GM18519 (cell line): ENCODE results near the gene SORCS2.
"Not testable (repeated sequence)": the region's sequence is repeated elsewhere in the genome, so short reads cannot be mapped to it uniquely, and the experiment has no call there.

ENCODE experiments used
- ATAC-seq: cut with Tn5 transposase; IDR thresholded peaks from one replicate; pipeline ENCODE4 v1.9.1; 2021; ENCODE audit warnings: mild to moderate bottlenecking, moderate library complexity; ENCODE audit not compliant: unreplicated experiment, low FRiP score

Gene SORCS2

GRCh38 chr4:7549866-7550265, 357.5 kb downstream of the SORCS2 start:
- ATAC-seq = no peak

DNA sequence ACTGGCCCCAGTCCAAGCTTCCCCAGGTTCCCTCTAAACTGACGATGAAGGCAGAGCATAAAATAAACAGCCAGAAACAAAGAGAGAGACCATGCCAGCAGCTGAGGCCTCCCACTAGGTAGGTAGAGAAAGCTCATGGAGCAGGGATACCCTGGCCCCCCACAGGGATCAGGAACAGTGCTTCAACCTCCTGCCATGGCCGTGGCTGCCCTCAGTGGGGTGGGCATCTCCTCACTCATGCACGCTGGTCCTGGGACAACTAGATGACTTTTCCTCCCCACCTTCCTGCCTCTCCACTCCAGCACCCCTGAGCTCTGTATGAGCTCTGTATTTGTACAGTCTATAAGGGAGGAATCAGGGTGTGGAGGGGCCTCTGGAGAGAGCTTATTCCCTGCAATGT, 360.1 kb downstream of the SORCS2 start:
- no peak for ATAC-seq

- ATAC-seq = no peak
Measured at GRCh38 chr4:7553280-7553679, 360.9 kb downstream of the SORCS2 start.

DNA sequence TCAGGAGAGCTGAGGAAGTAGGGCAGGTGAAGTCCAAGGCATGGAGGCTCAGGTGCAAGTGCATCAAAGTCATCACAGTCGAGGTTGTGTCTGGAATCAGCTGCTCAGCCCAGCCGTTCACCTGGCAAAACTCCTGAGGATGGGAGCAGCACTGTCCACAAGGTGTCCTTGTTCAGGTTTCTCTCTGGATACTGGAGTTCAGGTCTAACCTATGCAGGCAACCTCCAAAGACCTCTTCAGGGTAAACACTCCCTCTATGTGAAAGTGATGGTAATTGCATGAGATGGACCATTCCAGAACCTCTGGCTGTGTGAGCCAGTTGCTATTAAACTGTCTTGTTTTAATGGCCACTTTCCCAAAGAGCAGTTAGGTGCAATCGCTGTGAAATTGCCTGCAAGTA, 362.6 kb downstream of the SORCS2 start:
- no peak for ATAC-seq

- no peak for ATAC-seq
Measured at GRCh38 chr4:7556558-7556957, 364.2 kb downstream of the SORCS2 start.

DNA sequence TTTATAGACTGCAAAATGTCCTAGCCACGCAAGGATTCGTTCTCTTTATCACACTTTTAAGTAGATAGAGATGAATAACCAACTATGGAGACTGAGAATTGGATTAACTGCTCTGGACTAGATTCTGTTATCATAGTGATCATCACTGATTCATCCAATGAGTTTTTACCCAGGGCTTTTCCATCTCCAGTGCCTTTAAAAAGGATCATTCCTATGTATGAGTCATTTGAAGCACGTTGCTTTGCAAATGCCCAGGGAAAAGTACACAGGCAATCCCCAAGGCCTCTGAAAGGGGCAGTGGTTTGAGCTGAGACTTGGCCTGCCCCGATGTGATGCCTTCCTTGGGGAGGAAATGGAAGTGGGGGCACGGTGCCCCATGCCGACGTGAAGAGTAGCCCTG, 365.1 kb downstream of the SORCS2 start:
- ATAC-seq = no peak

DNA sequence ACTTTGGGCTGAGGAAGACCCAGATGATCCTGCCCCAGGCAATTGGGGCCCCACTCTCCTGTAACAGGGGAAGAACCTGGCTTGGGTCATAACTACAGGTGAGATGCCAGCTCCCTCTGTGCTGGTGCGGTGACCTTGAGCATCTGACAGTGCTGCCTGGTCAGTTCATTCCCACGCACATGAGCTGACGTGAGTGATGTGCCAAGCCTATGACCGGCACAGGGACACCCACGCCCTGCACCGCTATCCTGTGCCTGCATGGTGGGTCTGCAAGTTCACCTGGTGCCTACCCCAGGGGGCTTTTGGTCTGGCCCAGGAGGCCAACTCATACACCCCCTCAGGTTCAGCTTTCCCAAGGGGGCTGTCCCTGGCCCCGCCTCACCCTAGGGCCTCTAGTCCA, 366.1 kb downstream of the SORCS2 start:
- ATAC-seq = no peak

GRCh38 chr4:7559316-7559715, 367.0 kb downstream of the SORCS2 start:
- no peak for ATAC-seq

DNA sequence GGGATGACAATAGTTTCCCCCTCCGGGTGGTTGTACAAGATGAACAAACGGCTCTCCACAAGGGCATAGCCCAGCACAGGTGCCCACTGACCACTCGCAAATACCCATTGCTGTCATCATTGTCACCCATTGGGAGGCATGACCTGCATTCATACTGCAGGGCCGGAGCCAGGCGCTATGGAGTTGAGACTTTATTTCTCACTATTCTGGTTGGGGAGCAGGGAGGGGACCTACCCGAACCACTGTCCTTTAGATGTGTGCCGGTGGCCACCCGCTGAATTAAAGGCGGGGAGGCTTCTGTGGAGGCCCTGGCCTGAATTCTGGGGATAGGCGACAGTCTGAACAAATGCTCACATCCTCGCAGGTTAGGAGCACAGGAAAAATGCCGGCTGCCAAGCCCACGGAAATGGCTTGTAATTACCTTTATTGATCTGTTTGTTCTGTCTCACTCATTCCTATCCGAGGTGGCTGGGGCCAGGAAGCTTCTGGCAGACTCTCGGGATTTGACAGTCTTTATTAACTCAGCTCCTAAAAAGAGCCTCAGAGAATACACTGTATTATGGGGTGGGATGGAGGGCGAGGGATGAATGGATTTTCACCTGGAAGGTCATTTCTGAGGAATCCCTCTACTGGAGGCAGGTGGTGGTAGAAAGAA, 367.5 kb downstream of the SORCS2 start:
- ATAC-seq = no peak

- no peak for ATAC-seq
Measured at GRCh38 chr4:7561557-7561956, 369.2 kb downstream of the SORCS2 start.

DNA sequence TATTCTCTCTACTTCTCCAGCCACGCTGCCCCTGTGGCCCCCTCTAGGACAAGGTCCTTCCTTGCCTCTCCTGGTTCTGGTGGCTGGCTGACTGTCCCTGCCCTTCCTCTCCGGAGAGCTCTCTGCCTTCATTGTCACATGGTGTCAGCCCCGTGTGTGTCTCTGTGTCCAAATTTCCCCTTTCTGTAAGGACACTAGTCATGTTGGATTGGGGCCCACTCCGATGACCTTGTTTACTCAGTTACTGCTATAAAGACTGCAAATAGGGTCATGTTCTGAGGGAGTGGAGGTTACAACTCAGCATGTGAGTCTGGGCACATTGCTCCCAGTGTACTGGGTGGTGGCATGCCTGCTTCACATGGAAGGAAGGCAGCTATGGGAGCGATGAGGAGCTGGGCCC, 371.9 kb downstream of the SORCS2 start:
- ATAC-seq = no peak

GRCh38 chr4:7565483-7565882, 373.1 kb downstream of the SORCS2 start:
- no peak for ATAC-seq

DNA sequence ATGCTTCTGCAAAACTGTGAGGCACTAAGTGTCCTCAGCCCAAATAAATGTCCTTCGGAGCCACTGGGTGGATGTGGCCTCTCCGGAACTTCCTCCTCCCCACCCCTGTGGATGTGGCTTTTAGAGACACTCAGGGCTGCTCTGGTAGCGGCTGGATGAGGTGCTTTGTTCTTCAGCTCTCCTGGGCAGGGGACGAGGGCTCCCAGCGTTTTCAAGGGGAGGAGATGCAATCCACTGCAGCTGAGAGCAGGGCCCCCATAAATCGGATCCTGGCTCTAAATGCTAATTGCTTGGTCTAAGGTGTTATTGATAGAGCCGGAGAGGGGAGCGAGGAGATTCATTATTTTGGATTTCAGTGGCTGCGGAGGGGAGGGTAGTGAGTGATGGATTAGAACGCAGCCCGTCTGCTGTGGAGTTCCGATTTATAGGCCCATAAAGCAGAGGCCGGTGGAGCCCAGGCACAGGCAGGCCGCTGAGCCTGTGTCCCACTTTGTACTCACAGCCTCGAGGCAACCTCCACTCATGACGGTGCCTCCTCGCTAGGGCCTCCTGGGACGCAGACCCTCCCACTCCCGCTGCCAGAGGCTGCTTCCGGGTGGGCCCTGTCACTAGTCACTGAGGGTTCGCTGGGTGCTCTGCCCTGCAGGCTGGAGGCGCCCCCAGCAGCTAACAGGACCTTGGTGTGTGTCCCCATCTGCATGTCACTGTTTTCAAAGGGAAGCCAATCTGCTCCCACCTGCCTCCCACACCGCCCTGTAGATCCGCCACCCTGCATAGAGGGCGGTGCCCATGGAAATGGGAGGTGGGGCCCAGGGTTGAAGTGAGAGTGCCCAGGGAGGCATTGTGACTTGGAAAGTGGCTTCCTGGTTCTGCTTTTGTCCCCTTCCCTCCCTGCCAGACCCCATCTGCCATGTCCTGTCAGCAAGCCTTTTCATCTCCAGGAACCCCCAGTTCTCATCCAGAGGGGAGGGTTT, 377.8 kb downstream of the SORCS2 start:
- ATAC-seq = no peak

- no peak for ATAC-seq
Measured at GRCh38 chr4:7571001-7571400, 378.7 kb downstream of the SORCS2 start.

DNA sequence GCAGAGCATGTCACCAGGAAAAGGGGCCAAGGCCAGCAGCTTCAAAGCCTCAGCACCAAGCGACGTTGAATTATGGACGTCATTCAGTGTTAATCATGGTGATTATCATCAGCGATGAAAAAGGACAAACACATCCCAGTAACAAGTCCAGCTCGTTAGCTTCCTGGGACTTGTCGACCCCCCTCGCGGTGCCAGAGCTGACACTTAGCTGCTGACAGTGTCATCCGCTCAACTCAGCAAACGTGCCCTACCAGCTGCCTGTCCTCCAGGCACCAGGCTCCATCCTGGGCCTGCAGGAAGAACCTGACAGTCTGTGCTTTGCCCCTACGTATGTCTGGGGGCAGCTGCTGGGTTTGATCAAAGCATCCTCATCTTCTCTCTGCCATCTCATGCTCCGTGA, 379.4 kb downstream of the SORCS2 start:
- ATAC-seq = no peak

DNA sequence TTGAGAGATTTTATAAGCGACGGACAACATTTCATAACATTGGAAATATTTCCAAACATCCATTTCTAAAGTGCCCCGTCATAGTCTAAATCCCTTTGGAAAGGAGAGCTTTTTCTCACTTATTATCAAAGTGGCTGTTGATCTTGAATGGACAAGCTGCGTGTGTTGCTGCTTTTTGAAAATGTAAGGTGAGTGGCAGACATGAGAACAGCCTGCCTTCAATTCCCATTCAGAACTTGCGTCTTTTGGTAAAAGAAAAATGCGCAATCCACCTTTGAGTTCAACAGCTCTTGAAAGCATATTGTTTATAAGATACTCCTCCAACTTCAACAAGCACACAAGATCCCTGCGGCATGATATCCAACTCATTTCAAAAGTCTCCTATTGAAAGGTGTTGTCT, 380.6 kb downstream of the SORCS2 start:
- ATAC-seq = no peak

DNA sequence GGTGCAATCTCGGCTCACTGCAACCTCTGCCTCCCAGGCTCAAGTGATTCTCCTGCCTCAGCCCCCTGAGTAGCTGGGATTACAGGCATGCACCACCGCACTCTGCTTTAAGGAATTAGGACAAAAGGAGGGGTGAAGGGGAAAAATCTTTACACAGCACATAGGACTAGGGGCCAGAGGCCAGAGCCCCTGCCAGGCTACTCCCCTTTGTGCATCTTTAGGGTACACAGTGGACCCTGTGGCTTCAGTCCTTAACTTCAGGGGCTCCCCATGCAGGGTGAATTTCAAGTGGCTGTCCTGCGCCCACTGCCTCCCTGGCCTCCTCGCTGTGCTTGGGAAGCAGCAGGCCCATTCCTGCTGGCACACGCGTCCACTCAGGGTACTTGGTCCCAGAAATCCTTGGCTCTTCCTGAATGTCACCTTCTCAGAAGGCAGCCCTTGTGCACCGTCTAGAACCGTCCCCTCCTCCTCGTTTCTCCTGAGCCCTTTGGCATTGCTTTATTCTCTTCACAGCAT, 381.3 kb downstream of the SORCS2 start:
- no peak for ATAC-seq

DNA sequence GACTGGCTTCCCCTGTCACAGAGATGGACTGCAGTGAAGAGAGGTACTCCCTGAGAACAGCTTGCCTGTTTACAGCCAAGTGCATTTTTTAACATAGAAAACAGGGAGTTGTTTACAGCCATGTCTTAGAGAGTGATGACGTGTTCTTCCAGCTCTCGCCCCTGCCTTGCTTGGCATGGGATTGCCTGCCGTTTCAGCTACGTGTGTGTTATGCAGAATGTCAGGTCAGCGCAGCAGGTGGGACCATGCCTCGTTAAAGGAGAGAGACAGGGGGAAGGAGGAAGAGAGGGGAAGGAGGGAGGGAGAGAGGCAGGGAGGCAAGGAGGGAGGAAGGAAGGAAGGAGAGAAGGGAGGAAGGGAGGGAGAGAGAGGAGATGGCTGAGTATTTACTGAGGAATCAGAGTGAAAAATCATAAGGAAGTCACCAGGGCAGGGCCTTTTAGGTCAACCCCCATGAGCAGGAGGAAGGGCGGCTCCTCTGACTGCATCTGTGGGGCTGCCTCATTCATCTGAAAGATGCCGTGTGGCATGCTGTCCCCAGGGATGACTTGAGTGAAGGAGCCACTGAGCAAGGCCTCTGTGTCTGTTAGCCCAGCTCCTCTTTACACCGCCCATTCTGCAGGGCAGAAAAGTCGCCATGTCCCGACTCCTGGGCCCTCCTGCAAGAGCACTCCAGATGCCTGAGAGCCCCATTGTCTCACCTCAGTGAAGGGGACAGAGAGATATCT, 382.1 kb downstream of the SORCS2 start:
- no peak for ATAC-seq

- ATAC-seq = no peak
Measured at GRCh38 chr4:7575426-7575825, 383.1 kb downstream of the SORCS2 start.

- ATAC-seq = not testable (repeated sequence)
Measured at GRCh38 chr4:7577361-7578039, 385.2 kb downstream of the SORCS2 start.
